GM21447 (cell line): Measurements from ENCODE around the gene NIM1K.
A peak's percentile ranks its signal among the peaks of the same experiment; 100 is the strongest.
"Not testable (repeated sequence)": the region's sequence is repeated elsewhere in the genome, so short reads cannot be mapped to it uniquely, and the experiment has no call there.

Source experiments
- ATAC-seq: cut with Tn5 transposase; IDR thresholded peaks from one replicate; pipeline ENCODE4 v1.9.1; 2021; ENCODE audit not compliant: unreplicated experiment

Gene NIM1K

GRCh38 chr5:43190755-43191603 is 1.0 kb upstream of the NIM1K start:
- ATAC-seq, result no peak

DNA sequence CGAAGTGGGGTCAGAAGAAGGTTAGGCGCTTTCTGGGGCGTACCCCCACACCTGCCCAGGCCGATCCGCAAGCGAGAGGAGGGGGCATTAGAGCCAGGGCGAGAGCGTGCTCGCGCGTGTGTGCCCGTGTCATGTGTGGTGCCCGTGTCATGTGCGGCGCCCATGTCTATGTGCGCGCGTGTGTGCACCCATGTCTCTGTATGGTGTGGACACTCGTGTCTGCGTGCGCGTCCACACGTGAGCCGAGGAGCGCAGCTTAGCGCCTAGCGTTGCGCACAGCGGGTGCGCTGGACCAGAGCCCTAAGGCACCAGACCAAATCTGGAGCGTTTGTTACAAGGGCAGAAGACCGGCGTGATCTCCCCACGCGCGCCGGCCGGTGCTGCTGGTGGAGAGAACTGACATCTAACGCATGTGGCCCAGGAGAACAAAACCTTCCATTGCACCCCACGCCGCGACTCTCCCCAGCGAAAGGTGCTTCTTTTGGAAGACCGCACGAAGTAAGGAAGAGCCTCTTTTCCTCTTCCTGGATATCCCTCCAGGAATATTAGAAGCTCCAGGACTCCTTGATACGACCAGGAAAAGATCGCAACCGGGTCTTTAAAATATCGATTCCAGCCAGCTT is 644 bp downstream of the NIM1K start:
- ATAC-seq, result peak; percentile 28

- ATAC-seq, result peak; percentile 54
Measured at GRCh38 chr5:43193181-43193893, 1.3 kb downstream of the NIM1K start.

DNA sequence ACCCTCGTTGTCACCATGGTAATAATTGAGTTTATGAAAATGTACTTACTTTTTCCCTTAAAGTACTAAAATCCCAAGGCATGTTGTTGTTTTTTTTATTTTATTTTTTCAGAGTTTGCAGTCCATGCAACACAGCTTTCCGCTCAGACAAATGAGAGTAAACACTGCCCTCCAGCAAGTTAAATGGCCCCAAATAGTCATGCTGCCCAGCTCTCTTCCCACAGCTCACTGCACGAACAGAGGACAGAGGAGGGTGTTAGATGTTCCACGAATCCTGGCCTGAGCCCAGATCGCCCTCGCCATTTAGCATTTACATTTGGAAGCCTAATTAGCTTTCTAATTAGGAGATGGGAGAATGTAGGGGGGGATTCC is 1.9 kb downstream of the NIM1K start:
- ATAC-seq, result no peak

GRCh38 chr5:43195670-43196265 is 3.7 kb downstream of the NIM1K start:
- no peak for ATAC-seq

GRCh38 chr5:43197535-43197934 is 5.5 kb downstream of the NIM1K start:
- ATAC-seq, result no peak

GRCh38 chr5:43201442-43201841 is 9.4 kb downstream of the NIM1K start:
- ATAC-seq, result not testable (repeated sequence)

GRCh38 chr5:43202380-43202779 is 10.4 kb downstream of the NIM1K start:
- ATAC-seq, result no peak

DNA sequence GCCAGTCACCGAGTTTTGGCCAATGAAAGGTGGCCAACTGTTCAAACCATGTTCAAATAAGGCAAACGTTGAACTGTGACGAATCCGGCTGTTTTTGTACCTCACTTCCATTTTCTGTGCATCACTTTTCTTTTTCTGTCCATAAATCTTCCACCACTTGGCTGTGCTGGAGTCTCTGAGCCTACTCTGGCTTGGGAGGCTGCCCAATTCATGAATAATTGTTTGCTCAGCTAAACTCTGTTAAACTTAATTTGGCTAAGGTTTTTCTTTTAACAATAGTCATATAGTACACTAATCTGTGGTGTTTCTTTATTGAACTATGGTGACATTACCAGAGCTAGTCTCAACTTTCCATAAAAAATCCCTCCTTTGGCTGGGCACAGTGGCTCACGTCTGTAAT is 11.3 kb downstream of the NIM1K start:
- ATAC-seq, result no peak

DNA sequence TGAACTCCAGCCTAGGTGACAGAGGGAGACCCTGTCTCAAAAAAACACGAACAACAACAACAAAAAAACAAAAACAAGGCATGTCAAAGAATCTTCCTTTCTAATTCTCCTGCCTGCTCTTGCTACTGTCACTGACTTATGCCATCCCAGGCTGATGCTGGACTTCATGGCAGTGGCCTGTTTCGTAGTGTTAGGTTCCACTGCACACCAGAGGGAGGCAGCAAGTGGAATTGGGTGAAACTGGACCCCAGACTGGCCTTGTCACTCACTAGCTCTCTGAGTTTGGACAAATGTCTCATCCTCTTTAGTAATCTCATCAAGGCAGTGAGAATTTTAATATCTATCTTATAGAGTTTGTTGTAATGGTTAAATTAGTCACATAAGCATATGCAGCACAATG is 12.9 kb downstream of the NIM1K start:
- no peak for ATAC-seq

- ATAC-seq, result no peak
Measured at GRCh38 chr5:43207601-43208000, 15.6 kb downstream of the NIM1K start.

DNA sequence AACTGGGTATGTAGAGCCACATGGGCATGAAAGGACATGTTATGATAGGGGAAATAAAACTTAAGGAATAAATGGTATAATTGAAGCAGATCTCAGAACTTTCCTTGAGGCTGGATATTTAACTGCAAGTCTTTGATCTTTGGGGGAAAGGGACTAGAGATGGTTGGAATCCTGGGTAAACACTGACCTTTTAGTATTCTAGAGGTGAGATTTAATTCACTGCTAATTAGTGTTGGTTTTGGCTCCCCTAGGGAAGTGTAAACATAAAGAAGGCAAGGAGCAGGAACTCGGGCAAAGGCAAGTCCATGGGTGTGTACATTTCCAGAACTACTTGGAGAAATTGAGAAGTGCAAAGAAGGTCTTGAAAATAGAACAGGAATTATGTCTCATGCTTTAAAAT is 16.6 kb downstream of the NIM1K start:
- no peak for ATAC-seq

DNA sequence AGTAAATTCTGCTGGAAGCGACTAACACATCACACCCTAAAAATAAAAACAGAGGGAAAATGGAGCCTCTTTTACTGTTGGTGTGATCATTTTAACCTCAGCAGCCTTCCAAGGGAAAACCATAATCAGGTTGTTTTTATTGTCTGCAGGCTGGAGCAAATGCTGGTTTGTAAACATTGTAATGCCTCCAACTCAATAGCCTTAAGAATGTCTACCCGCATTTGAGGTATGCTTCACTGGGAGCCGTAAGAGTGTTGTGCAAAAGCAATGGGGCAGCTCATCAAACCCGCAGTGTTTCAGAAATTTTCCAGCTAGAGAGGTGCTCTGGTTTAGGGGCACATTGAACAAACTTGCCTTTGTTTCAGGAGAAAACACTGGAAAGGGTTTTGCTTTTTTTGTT is 17.0 kb downstream of the NIM1K start:
- ATAC-seq, result no peak

DNA sequence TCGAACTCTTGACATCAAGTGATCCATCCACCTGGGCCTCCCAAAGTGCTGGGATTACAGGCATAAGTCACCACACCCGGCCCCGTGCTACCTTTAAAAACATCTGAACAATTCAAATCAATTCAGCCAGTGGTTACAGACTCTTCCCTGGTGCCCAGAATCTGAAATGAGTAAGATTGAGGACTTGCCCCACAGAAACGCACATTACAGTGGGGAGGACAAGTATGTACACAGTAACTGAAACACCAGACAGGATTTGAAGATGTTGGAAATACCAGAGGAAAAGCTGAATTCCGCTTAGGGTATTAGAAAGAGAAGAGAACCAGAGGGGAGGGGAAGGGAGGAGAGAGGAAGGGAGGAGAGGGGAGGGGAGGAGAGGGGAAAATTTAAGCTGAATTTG is 17.8 kb downstream of the NIM1K start:
- ATAC-seq, result no peak

DNA sequence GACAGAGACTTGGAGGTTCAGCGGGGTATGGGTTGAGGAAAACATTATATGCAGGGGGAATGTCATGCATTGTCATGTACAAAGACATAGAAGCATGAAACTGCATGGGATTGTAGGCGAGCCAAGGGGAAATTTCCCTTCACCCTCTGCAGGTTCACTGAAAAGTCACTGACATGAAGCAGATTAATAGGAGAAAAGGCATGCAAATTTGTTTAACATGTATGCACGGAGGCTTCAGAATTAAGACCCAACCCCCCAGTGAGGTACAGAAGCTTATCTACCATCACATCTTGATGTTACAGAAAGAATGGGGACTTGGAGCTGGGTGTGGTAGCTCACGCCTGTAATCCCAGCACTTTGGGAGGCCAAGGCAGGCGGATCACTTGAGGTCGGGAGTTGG is 18.5 kb downstream of the NIM1K start:
- ATAC-seq, result no peak

DNA sequence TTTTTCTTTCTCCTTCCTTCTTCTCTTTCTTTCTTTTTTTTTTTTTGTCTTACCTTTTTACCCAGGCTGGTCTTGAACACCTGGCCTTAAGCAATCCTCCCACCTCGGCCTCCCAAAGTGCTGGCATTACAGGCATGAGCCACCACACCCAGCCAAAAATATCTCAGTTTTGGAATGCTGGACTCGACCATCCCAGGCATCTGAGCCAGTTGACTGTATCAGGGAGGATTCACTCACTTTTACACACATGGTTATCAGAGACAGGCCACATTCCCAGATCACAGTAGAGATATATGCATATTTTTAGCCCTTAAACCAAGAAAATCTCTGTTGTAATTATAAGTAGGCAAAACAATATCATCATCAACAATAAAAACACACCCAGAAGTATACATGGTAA is 21.9 kb downstream of the NIM1K start:
- no peak for ATAC-seq

DNA sequence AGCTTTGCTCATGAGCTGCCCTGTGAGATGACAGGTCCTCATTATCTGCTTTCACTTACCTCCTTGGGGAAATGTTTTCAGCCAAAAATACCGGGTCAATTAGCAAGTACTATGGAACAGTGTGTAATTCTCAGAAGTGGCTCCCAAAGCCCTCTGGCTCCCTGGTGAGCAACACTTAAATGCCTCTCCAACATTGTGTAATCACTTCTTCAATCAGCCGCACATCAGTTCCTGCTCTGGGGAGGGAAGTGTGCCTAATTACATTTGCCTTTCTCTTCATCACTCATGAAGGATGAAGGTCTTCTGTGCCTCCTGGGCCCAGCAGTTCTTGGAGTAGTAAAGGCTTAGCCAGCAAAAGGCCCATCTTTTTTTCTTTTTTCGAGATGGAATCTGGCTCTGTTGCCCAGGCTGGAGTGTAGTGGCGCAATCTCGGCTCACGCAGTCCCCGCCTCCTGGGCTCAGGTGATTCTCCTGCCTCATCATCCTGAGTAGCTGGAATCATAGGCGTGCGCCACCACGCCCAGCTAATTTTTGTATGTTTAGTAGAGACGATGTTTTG is 23.1 kb downstream of the NIM1K start:
- no peak for ATAC-seq

- no peak for ATAC-seq
Measured at GRCh38 chr5:43216941-43217340, 24.9 kb downstream of the NIM1K start.

DNA sequence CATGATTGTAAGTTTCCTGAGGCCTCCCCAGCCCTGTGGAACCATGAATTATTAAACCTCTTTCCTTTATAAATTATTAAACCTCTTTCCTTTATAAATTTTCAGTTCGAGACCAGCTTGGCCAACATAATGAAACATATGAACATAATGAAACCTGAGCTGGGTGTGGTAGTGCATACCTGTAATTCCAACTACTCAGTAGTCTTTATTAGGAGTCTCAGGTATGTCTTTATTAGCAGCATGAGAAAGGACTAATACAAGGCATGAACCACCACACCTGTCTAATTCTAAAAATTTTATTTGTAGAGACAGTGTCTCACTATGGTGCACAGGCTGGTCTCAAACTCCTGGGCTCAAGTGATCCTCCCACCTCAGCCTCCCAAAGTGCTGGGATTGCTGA is 27.1 kb downstream of the NIM1K start:
- ATAC-seq, result no peak

DNA sequence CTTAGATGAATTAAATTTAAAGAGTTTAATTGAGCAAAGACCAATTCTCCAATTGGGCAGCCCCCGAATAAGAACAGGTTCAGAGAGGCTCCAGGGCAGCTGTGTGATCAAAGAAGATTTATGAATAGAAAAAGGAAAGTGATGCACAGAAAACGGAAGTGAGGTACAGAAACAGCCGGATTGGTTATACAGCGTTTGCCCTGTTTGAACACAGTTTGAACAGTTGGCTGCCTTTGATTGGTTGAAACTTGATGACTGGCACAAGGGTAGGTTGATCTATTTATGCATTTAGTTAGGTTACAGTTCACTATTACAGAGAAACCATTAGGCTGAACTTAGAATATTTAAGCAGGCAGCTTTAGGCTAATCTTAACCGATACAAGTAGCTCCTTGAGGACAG is 29.5 kb downstream of the NIM1K start:
- ATAC-seq, result no peak

DNA sequence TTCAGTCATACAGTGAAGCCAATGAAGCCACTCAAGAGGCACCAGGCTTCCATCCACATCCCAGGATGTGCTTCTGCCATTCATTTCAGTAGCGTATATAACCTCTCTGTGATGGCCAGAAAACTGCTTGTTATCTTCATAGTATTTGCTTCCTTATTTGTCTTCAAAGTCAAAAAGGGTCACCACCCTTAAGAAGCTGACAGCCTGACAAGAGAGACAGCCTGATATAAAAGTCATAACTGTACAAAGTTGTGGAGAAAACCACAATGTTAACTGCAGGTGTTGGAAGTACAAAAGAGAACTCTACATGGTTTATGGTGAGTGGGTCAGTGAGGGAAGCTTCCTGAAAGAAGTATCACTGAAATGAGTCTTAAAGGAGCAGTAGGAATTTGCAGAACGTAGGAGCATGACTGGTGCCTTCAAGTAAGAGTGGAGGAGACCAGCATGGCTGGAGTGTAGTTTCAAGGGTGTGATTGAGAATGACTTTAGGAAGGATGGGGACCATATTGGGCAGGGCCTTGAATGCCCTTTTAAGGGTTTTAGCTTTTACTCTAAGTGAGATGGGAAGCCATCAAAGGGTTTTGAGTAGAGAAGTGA is 33.7 kb downstream of the NIM1K start:
- no peak for ATAC-seq
